CD8-positive, alpha-beta memory T cell (primary cell): ENCODE measurements around the gene RBM15B. TPM values are rescaled to one million over a fixed set of nuclear protein-coding genes. Genes with fewer than 3 reads are reported as not detected.
"Not testable (repeated sequence)": the region's sequence is repeated elsewhere in the genome, so short reads cannot be mapped to it uniquely, and the experiment has no call there.

Experiments used
- CTCF ChIA-PET: fragments of 350-600 bp; sonication (Branson Sonifier 250); formaldehyde crosslinking; loops from one replicate; lab custom pipeline; 2021; ENCODE audit warnings: antibody characterized with exemption; lab: Charles Lee
- POLR2A ChIA-PET: fragments of 350-600 bp; sonication (Branson Sonifier 250); formaldehyde crosslinking; loops from one replicate; lab custom pipeline; 2021; ENCODE audit warnings: antibody characterized with exemption; lab: Charles Lee
- DNase-seq, 5 donors: peaks; one replicate each; pipeline versions ENCODE4 v3.0.0 to v3.0.0-alpha.2; 2020 to 2022; ENCODE audit warnings: mixed read lengths in 1 of 5
- H3K27ac ChIP-seq: one replicate; pipeline ENCODE4 v1.7.0; 2013; ENCODE audit warnings: low read depth, mild to moderate bottlenecking, low read length, moderate library complexity
- H3K27me3 ChIP-seq: 2 replicates; pipeline ENCODE4 v1.7.0; 2013; ENCODE audit warnings: low read length, mild to moderate bottlenecking; ENCODE audit not compliant: insufficient read depth, poor library complexity, severe bottlenecking
- H3K36me3 ChIP-seq: 2 replicates; pipeline ENCODE4 v1.7.0; 2013; ENCODE audit warnings: mild to moderate bottlenecking, low read length, moderate library complexity; ENCODE audit not compliant: insufficient read depth
- H3K4me1 ChIP-seq: 2 replicates; pipeline ENCODE4 v1.7.0; 2013; ENCODE audit warnings: mild to moderate bottlenecking, low read length, moderate library complexity; ENCODE audit not compliant: insufficient read depth
- H3K4me3 ChIP-seq: 2 replicates; pipeline ENCODE4 v1.7.0; 2013; ENCODE audit warnings: mild to moderate bottlenecking, low read length
- H3K9me3 ChIP-seq: 2 replicates; pipeline ENCODE4 v1.7.0; 2013; ENCODE audit warnings: mild to moderate bottlenecking, low read length
- H3K27ac Mint-ChIP-seq, 8 donors: one replicate each; pipeline ENCODE4 v1.8.0; 2020 to 2021; ENCODE audit warnings: mixed read lengths in 8 of 8, mild to moderate bottlenecking in 6 of 8, inconsistent platforms in 3 of 8, moderate library complexity in 3 of 8
- H3K27me3 Mint-ChIP-seq, 2 donors: one replicate each; pipeline ENCODE4 v1.8.0; 2020 to 2021; ENCODE audit warnings: mixed read lengths in 2 of 2, mild to moderate bottlenecking in 1 of 2, moderate library complexity in 1 of 2
- H3K36me3 Mint-ChIP-seq, 3 donors: one replicate each; pipeline ENCODE4 v1.8.0; 2020 to 2021; ENCODE audit warnings: mixed read lengths in 3 of 3, inconsistent platforms in 1 of 3, mild to moderate bottlenecking in 1 of 3
- H3K4me1 Mint-ChIP-seq, 3 donors: one replicate each; pipeline ENCODE4 v1.8.0; 2020 to 2021; ENCODE audit warnings: mixed read lengths in 3 of 3, inconsistent platforms in 1 of 3, mild to moderate bottlenecking in 1 of 3
- H3K4me3 Mint-ChIP-seq, 7 donors: one replicate each; pipeline ENCODE4 v1.8.0; 2020 to 2021; ENCODE audit warnings: mixed read lengths in 7 of 7, mild to moderate bottlenecking in 6 of 7, moderate library complexity in 4 of 7, inconsistent platforms in 2 of 7
- H3K9me3 Mint-ChIP-seq, 5 donors: one replicate each; pipeline ENCODE4 v1.8.0; 2020 to 2022; ENCODE audit warnings: mixed read lengths in 5 of 5, mild to moderate bottlenecking in 3 of 5, moderate library complexity in 2 of 5, inconsistent platforms in 1 of 5
- polyA plus RNA-seq: library from polyadenylated mRNA; unstranded; fragments of 300-500 nt; fragmentation: Illumina TruSeq; gene quantifications from one replicate; pipeline ENCODE4 v1.2.3, GENCODE V29; 2021
- total RNA-seq, 2 experiments: library from RNA; stranded (reverse); gene quantifications; one replicate each; pipeline ENCODE4 v1.2.3, GENCODE V29; 2021

The RBM15B gene
- total and polyA plus RNA-seq, 3 experiments from 2014 or later = 26.7 to 47.8 (median 47.4) TPM

DNA sequence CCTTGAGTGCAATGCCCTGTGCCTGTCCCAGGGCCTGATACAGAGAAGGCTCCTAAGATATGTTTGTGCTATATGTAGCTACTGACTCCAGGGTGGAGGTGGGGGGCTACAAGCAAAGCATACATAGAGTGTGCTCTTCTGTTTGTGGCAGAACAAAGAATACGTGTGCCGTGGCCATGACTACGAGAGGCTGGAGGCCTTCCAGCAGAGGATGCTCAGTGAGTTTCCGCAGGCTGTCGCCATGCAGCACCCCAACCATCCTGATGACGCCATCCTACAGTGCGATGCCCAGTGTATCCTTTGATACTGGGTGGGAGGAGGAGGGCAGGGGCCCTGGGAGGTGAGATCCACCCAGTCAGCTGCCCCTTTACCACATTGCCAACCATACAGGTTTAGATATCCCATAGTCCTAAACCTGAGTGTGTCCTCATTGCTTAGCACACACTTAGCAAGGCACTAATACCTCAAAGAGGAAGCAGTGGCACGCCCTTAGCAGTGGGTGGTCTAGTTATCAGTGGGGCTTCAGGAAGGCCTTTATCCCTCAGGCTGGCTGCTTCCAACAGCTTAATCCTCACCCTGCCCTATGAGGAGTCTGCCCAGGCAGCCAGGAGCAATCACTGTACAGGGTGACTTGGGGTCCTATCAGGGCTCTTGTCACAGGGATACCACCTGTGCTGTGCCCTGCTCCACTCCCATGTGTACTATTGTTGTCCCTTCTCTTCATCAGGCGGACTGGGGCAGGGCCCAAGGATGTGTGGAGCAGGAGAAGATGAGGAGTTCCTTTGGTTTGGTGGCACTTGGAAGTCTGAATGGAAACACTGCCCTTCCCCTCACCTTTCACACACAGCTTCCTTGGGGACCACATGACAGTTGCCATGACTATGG lies 36.1 kb upstream of the RBM15B start:
- Mint-ChIP-seq H3K4me3 (no peak overlapping the region), H3K4me1 (no peaks in the 10 kb centered on the region), H3K36me3 (peaks cover 0 to 5% (median 4%) of the 10 kb centered on the region in 3 donors), H3K27me3 (peaks cover 9 to 10% of the 10 kb centered on the region in 2 donors), H3K27ac (peak overlapping the region in 1 of 8 donors; percentile 6), H3K9me3 (no peaks in the 10 kb centered on the region)
- DNase-seq = no peak
- Histone ChIP-seq H3K9me3 (no peaks in the 10 kb centered on the region), H3K4me3 (no peak overlapping the region), H3K36me3 (no peaks in the 10 kb centered on the region), H3K27ac (no peak overlapping the region), H3K27me3 (no peaks in the 10 kb centered on the region), H3K4me1 (no peaks in the 10 kb centered on the region)
- ChIA-PET CTCF (interaction anchor here (1.4 kb wide), 1 partner anchor 17 kb away, joined by 3 read pairs; no protein-coding TSS in a partner anchor), POLR2A (no interaction called here)

DNA sequence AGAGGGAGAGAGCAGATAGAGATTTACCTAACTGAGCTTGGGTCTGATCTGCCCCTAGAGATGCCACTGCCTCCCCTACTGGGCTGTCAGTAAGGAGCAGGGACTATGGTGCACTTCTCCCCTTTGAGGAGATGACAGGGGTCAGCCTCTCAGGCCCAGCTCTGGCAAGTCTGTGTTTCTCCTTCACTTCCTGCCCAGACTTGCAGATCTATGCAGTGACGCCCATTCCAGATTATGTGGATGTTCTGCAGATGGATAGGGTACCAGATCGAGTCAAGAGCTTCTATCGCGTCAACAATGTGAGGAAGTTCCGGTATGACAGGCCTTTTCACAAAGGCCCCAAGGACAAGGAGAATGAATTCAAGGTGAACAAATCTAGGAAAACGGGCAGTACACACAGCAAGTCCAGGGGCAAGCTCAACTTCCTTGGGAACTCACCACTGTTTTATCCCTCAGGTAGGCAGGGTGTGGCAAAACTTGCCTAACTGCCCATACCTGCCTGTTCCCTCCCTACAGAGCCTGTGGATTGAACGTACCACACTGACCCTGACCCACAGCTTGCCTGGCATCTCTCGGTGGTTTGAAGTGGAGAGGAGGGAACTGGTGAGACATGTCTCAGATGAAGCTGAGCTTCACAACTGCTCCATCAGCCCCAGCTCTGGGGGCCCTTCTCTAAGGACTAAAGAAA lies 35.0 kb upstream of the RBM15B start:
- no peaks in the 10 kb centered on the region for H3K36me3 ChIP-seq
- no peaks in the 10 kb centered on the region for H3K9me3 ChIP-seq
- Mint-ChIP-seq H3K27ac (peak overlapping the region in 1 of 8 donors; percentile 36), H3K36me3 (peaks cover 0 to 5% (median 0%) of the 10 kb centered on the region in 3 donors), H3K27me3 (peaks cover 3 to 4% of the 10 kb centered on the region in 2 donors), H3K4me3 (no peak overlapping the region), H3K9me3 (no peaks in the 10 kb centered on the region), H3K4me1 (no peaks in the 10 kb centered on the region)
- H3K4me1 ChIP-seq = no peaks in the 10 kb centered on the region
- DNase-seq = no peak
- no peaks in the 10 kb centered on the region for H3K27me3 ChIP-seq
- H3K27ac ChIP-seq = no peak overlapping the region
- no peak overlapping the region for H3K4me3 ChIP-seq
- ChIA-PET POLR2A (no interaction called here), CTCF (interaction anchor here (1.4 kb wide), 1 partner anchor 16 kb away, joined by 3 read pairs; no protein-coding TSS in a partner anchor)

- Histone ChIP-seq H3K27me3 (no peaks in the 10 kb centered on the region), H3K9me3 (no peaks in the 10 kb centered on the region), H3K27ac (no peak overlapping the region), H3K4me3 (no peak overlapping the region), H3K36me3 (no peaks in the 10 kb centered on the region), H3K4me1 (no peaks in the 10 kb centered on the region)
- Mint-ChIP-seq H3K9me3 (peaks cover 0 to 2% (median 0%) of the 10 kb centered on the region in 5 donors), H3K27me3 (peaks cover 1 to 4% of the 10 kb centered on the region in 2 donors), H3K4me3 (no peak overlapping the region), H3K4me1 (no peaks in the 10 kb centered on the region), H3K36me3 (peaks cover 0 to 4% (median 0%) of the 10 kb centered on the region in 3 donors), H3K27ac (no peak overlapping the region)
- DNase-seq = no peak
- CTCF ChIA-PET = no interaction called here
- POLR2A ChIA-PET = no interaction called here
These were observed 33.2 kb upstream of the RBM15B start for GRCh38 chr3:51357856-51358255.

DNA sequence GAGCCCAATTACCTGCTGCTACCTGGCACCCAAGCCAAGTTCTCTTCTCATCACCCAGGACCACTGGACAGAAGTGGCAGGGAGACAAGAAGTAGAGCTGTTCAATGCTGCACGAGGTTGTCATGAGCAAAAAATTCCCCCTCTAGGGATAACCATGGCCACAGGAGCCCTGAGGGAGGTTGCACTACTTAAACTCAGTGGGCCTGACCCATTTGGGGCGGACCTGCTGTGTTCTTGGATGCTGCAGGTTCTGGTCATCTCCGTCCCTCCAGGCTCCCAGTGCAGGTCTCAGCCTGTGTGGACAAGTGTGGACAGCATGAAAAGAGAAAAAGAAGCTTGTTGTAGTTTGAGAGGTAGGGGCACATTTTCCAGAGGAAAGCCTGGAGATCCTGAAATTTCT lies 32.1 kb upstream of the RBM15B start:
- H3K4me1 ChIP-seq = no peaks in the 10 kb centered on the region
- no peaks in the 10 kb centered on the region for H3K9me3 ChIP-seq
- no peak overlapping the region for H3K27ac ChIP-seq
- no peaks in the 10 kb centered on the region for H3K36me3 ChIP-seq
- Mint-ChIP-seq H3K9me3 (peaks cover 0 to 4% (median 0%) of the 10 kb centered on the region in 5 donors), H3K4me1 (no peaks in the 10 kb centered on the region), H3K4me3 (no peak overlapping the region), H3K27me3 (peaks cover 0 to 4% of the 10 kb centered on the region in 2 donors), H3K27ac (no peak overlapping the region), H3K36me3 (peaks cover 0 to 8% (median 0%) of the 10 kb centered on the region in 3 donors)
- DNase-seq = no peak
- ChIA-PET POLR2A (no interaction called here), CTCF (no interaction called here)
- no peaks in the 10 kb centered on the region for H3K27me3 ChIP-seq
- no peak overlapping the region for H3K4me3 ChIP-seq

DNA sequence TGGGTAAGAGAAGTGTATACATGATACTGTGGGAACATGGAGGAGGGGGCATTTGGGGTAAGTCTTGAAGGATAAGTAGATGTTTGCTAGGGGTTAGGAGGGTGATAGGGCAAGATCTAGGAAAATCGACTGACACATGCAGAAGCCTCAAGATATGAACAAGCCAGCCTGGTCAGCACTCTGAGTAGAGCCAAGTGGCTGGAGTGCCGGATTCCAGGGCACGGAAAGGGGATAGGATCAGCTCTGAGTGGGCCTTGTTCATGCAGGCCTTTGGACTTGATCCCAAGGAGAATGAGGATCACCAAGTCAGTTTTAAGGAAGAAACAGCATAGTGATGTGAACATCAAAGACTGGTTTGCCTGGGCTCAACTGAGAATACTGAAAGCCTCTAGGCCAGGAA lies 30.3 kb upstream of the RBM15B start:
- Histone ChIP-seq H3K27ac (no peak overlapping the region), H3K9me3 (no peaks in the 10 kb centered on the region), H3K36me3 (no peaks in the 10 kb centered on the region), H3K4me3 (no peak overlapping the region), H3K4me1 (no peaks in the 10 kb centered on the region), H3K27me3 (no peaks in the 10 kb centered on the region)
- Mint-ChIP-seq H3K36me3 (peaks cover 0 to 16% (median 0%) of the 10 kb centered on the region in 3 donors), H3K27ac (no peak overlapping the region), H3K4me1 (no peaks in the 10 kb centered on the region), H3K4me3 (no peak overlapping the region), H3K9me3 (peaks cover 0 to 4% (median 0%) of the 10 kb centered on the region in 5 donors), H3K27me3 (peaks cover 2 to 3% of the 10 kb centered on the region in 2 donors)
- ChIA-PET CTCF (no interaction called here), POLR2A (no interaction called here)
- DNase-seq = no peak

DNA sequence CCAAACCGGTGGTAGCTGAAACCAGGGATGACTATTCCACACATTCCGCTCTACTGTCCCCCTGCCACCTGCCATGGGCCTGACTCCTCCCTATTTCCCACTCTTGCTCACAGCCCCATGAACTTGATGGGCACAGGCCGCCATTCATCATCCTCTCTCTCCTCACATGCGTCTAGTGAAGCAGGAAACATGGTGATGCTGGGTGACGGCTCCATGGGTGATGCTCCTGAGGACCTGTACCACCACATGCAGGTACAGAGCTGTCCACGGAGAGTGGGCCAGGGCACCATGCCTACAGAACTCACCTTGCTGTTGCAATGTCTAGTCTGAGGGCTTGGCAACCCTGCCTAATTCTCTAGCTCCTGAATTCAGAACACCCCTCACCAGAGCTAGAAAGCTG lies 29.3 kb upstream of the RBM15B start:
- DNase-seq = no peak
- no peaks in the 10 kb centered on the region for H3K27me3 ChIP-seq
- Mint-ChIP-seq H3K4me1 (no peaks in the 10 kb centered on the region), H3K9me3 (peaks cover 0 to 4% (median 0%) of the 10 kb centered on the region in 5 donors), H3K4me3 (no peak overlapping the region), H3K27me3 (peaks cover 3 to 6% of the 10 kb centered on the region in 2 donors), H3K36me3 (peaks cover 0 to 16% (median 0%) of the 10 kb centered on the region in 3 donors), H3K27ac (no peak overlapping the region)
- H3K9me3 ChIP-seq = no peaks in the 10 kb centered on the region
- no peaks in the 10 kb centered on the region for H3K4me1 ChIP-seq
- ChIA-PET POLR2A (no interaction called here), CTCF (no interaction called here)
- no peak overlapping the region for H3K4me3 ChIP-seq
- no peaks in the 10 kb centered on the region for H3K36me3 ChIP-seq
- H3K27ac ChIP-seq = no peak overlapping the region

DNA sequence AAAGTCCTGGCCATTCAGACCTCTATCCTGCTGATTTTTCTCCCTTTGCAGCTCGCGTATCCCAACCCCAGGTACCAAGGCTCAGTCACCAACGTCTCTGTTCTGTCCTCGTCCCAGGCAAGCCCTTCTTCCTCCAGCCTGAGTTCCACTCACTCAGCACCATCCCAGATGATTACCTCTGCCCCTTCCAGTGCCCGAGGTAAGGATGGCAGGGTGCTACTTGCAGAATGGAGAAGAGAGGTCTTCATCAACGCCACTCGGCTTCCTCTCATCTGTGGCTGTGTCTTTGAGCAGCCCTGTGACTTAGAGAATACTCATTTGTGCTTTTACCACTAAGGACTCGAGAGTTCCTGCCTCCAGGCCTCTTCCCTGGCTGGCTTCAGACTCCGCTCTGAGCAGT lies 28.6 kb upstream of the RBM15B start:
- ChIA-PET CTCF (no interaction called here), POLR2A (no interaction called here)
- Histone ChIP-seq H3K4me1 (no peaks in the 10 kb centered on the region), H3K27ac (no peak overlapping the region), H3K27me3 (no peaks in the 10 kb centered on the region), H3K4me3 (no peak overlapping the region), H3K36me3 (no peaks in the 10 kb centered on the region), H3K9me3 (no peaks in the 10 kb centered on the region)
- H3K27me3 Mint-ChIP-seq = peaks cover 9 to 11% of the 10 kb centered on the region in 2 donors
- H3K27ac Mint-ChIP-seq = no peak overlapping the region
- peaks cover 0 to 4% (median 0%) of the 10 kb centered on the region in 5 donors for H3K9me3 Mint-ChIP-seq
- DNase-seq = no peak
- H3K36me3 Mint-ChIP-seq = peaks cover 0 to 23% (median 0%) of the 10 kb centered on the region in 3 donors
- no peaks in the 10 kb centered on the region for H3K4me1 Mint-ChIP-seq
- no peak overlapping the region for H3K4me3 Mint-ChIP-seq

GRCh38 chr3:51368276-51368675 lies 22.8 kb upstream of the RBM15B start:
- H3K27me3 ChIP-seq, H3K27ac Mint-ChIP-seq, H3K4me1 ChIP-seq, DNase-seq, H3K9me3 Mint-ChIP-seq, H3K9me3 ChIP-seq, H3K27ac ChIP-seq, CTCF ChIA-PET, H3K4me3 ChIP-seq, POLR2A ChIA-PET, H3K4me3 Mint-ChIP-seq, H3K4me1 Mint-ChIP-seq, H3K36me3 ChIP-seq: not testable (repeated sequence)
- H3K27me3 Mint-ChIP-seq = peaks cover 11 to 22% of the 10 kb centered on the region in 2 donors
- H3K36me3 Mint-ChIP-seq = peaks cover 0 to 15% (median 0%) of the 10 kb centered on the region in 3 donors
